CD4-positive, CD25-positive, alpha-beta regulatory T cell (primary cell): Measurements from ENCODE around the gene FRMD4B. TPM values are rescaled to one million over a fixed set of nuclear protein-coding genes. Genes with fewer than 3 reads are reported as not detected.

Experiments used
- ATAC-seq, 2 donors: fragments of 150-1000 bp; cut with Tn5 transposase; one replicate each; pipeline ENCODE4 v1.10.0; 2021; ENCODE audit warnings: low read depth in 2 of 2, moderate number of reproducible peaks in 2 of 2, moderate library complexity in 1 of 2
- DNase-seq, 3 donors: peaks; one replicate each; pipeline versions ENCODE4 v3.0.0 to v3.0.0-alpha.2; 2012 to 2022; ENCODE audit warnings: mixed read lengths in 1 of 3
- H3K27ac ChIP-seq: one replicate; pipeline ENCODE4 v1.7.0; 2013; ENCODE audit warnings: mild to moderate bottlenecking, low read length; ENCODE audit not compliant: insufficient read depth, poor library complexity, severe bottlenecking
- H3K27me3 ChIP-seq: one replicate; pipeline ENCODE4 v1.7.0; 2013; ENCODE audit warnings: low read length; ENCODE audit not compliant: control insufficient read depth, insufficient read depth
- H3K36me3 ChIP-seq: one replicate; pipeline ENCODE4 v1.7.0; 2013; ENCODE audit warnings: mild to moderate bottlenecking, low read length, moderate library complexity; ENCODE audit not compliant: control insufficient read depth, insufficient read depth
- H3K4me1 ChIP-seq: 2 replicates; pipeline ENCODE4 v1.7.0; 2013; ENCODE audit warnings: mild to moderate bottlenecking, low read length; ENCODE audit not compliant: insufficient read depth, control insufficient read depth, poor library complexity, severe bottlenecking
- H3K4me3 ChIP-seq: one replicate; pipeline ENCODE4 v1.7.0; 2013; ENCODE audit warnings: low read depth, mild to moderate bottlenecking, low read length, moderate library complexity
- H3K9me3 ChIP-seq, 2 experiments: 1 replicate in 1 of 2; 2 replicates in 1 of 2; pipeline ENCODE4 v1.7.0; 2013; ENCODE audit warnings: low read length in 2 of 2, mild to moderate bottlenecking in 1 of 2, moderate library complexity in 1 of 2; ENCODE audit not compliant: control insufficient read depth in 2 of 2
- H3K27ac Mint-ChIP-seq, 3 donors: one replicate each; pipeline ENCODE4 v1.8.0; 2020 to 2022; ENCODE audit warnings: mild to moderate bottlenecking in 3 of 3, mixed read lengths in 3 of 3, moderate library complexity in 2 of 3
- H3K27me3 Mint-ChIP-seq: one replicate; pipeline ENCODE4 v1.8.0; 2022; ENCODE audit warnings: mild to moderate bottlenecking, mixed read lengths
- H3K36me3 Mint-ChIP-seq: one replicate; pipeline ENCODE4 v1.8.0; 2020; ENCODE audit warnings: mixed read lengths
- H3K4me1 Mint-ChIP-seq, 4 donors: one replicate each; pipeline ENCODE4 v1.8.0; 2020 to 2022; ENCODE audit warnings: mixed read lengths in 4 of 4, mild to moderate bottlenecking in 1 of 4
- H3K4me3 Mint-ChIP-seq, 4 donors: one replicate each; pipeline ENCODE4 v1.8.0; 2020 to 2022; ENCODE audit warnings: mild to moderate bottlenecking in 4 of 4, mixed read lengths in 4 of 4, moderate library complexity in 3 of 4
- H3K9me3 Mint-ChIP-seq, 7 donors: one replicate each; pipeline ENCODE4 v1.8.0; 2020 to 2022; ENCODE audit warnings: mixed read lengths in 7 of 7, mild to moderate bottlenecking in 3 of 7, moderate library complexity in 2 of 7
- polyA plus RNA-seq, 4 donors: library from polyadenylated mRNA; unstranded; fragments of 300-500 nt; fragmentation: Illumina TruSeq; gene quantifications; one replicate each; pipeline ENCODE4 v1.2.3, GENCODE V29; 2021
- total RNA-seq: library from RNA; stranded (reverse); gene quantifications from one replicate; pipeline ENCODE4 v1.2.3, GENCODE V29; 2022

The FRMD4B gene
- total and polyA plus RNA-seq, 5 donors from 2014 or later, result 8.6 to 54.7 (median 9.8) TPM

GRCh38 chr3:69410301-69410700 lies 24.4 kb upstream of the FRMD4B start:
- Histone ChIP-seq H3K4me1 (no peaks in the 10 kb centered on the region), H3K27ac (no peak overlapping the region), H3K4me3 (no peak overlapping the region), H3K9me3 (peaks cover 0 to under 1% of the 10 kb centered on the region in 2 experiments), H3K36me3 (no peaks in the 10 kb centered on the region), H3K27me3 (no peaks in the 10 kb centered on the region)
- DNase-seq (peak; percentile 22 to 72 (median 52)), ATAC-seq (peak; percentile 83)
- H3K27ac Mint-ChIP-seq, result no peak overlapping the region
- H3K27me3 Mint-ChIP-seq, result peaks cover 18% of the 10 kb centered on the region
- H3K4me3 Mint-ChIP-seq, result no peak overlapping the region
- no peaks in the 10 kb centered on the region for H3K36me3 Mint-ChIP-seq
- peaks cover 0 to 7% (median 2%) of the 10 kb centered on the region in 4 donors for H3K4me1 Mint-ChIP-seq
- no peaks in the 10 kb centered on the region for H3K9me3 Mint-ChIP-seq

- Mint-ChIP-seq H3K4me1 (peaks cover 0 to 7% (median 2%) of the 10 kb centered on the region in 4 donors), H3K36me3 (no peaks in the 10 kb centered on the region), H3K9me3 (peaks cover 0 to 2% (median 0%) of the 10 kb centered on the region in 7 donors), H3K4me3 (no peak overlapping the region), H3K27ac (no peak overlapping the region), H3K27me3 (peaks cover 18% of the 10 kb centered on the region)
- Histone ChIP-seq H3K27ac (no peak overlapping the region), H3K4me1 (no peaks in the 10 kb centered on the region), H3K9me3 (peaks cover under 1 to 5% of the 10 kb centered on the region in 2 experiments), H3K36me3 (no peaks in the 10 kb centered on the region), H3K27me3 (no peaks in the 10 kb centered on the region), H3K4me3 (no peak overlapping the region)
- DNase-seq (no peak), ATAC-seq (no peak)
These were observed 23.9 kb upstream of the FRMD4B start for GRCh38 chr3:69409831-69410230.

DNA sequence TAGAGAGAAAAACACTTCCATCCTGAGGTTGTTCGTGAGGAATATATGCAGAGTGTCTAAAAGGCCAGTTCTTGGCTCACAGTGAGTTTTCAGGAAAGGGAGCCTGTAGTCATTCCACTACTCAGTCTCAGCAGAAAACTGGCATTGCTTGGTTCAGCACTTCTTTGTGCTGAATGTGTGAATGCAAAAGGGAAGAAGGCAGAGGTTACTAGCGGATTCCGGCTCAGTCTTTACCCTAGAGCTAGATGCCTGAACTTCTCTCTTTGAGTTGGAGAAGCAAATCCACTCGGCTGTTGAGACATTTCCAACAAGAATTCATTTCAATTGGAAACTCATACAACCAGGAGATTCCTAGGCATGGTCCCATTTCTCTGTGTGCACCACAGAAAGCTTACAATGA lies 23.1 kb upstream of the FRMD4B start:
- no peaks in the 10 kb centered on the region for H3K4me1 ChIP-seq
- Mint-ChIP-seq H3K27me3 (peaks cover 18% of the 10 kb centered on the region), H3K4me3 (no peak overlapping the region), H3K4me1 (peaks cover 0 to 6% (median 2%) of the 10 kb centered on the region in 4 donors), H3K36me3 (no peaks in the 10 kb centered on the region), H3K27ac (no peak overlapping the region), H3K9me3 (peaks cover 0 to 2% (median 0%) of the 10 kb centered on the region in 7 donors)
- H3K4me3 ChIP-seq, result no peak overlapping the region
- DNase-seq (no peak), ATAC-seq (no peak)
- no peaks in the 10 kb centered on the region for H3K27me3 ChIP-seq
- H3K36me3 ChIP-seq, result no peaks in the 10 kb centered on the region
- no peak overlapping the region for H3K27ac ChIP-seq
- H3K9me3 ChIP-seq, result peaks cover 2 to 5% of the 10 kb centered on the region in 2 experiments

DNA sequence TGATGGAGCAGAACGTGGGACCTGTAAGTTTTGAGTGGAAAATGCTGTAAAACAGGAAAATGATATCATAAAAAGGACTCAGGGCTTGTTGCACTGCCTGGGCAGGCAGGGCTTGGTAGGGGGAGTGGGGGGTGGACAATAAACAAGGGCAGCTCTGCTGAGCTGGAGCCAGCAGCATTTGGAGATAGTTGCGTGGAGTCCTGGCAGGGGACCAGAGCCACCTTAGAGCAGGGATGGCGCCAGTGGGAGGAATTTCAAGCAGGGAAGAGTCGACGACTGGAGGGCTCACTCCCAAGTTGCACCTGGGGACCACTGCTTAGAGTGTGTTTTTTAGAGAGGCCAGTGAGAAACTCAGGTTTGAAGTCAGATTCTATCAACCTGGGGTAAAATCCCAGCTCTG lies 22.7 kb upstream of the FRMD4B start:
- Histone ChIP-seq H3K4me3 (no peak overlapping the region), H3K36me3 (no peaks in the 10 kb centered on the region), H3K9me3 (peaks cover 2 to 5% of the 10 kb centered on the region in 2 experiments), H3K4me1 (no peaks in the 10 kb centered on the region), H3K27me3 (no peaks in the 10 kb centered on the region), H3K27ac (no peak overlapping the region)
- peaks cover 0 to 5% (median 2%) of the 10 kb centered on the region in 4 donors for H3K4me1 Mint-ChIP-seq
- DNase-seq, result no peak
- no peak overlapping the region for H3K27ac Mint-ChIP-seq
- no peaks in the 10 kb centered on the region for H3K36me3 Mint-ChIP-seq
- H3K27me3 Mint-ChIP-seq, result peaks cover 18% of the 10 kb centered on the region
- peaks cover 0 to 2% (median 0%) of the 10 kb centered on the region in 7 donors for H3K9me3 Mint-ChIP-seq
- H3K4me3 Mint-ChIP-seq, result no peak overlapping the region
- ATAC-seq, result no peak

GRCh38 chr3:69407908-69408307 lies 22.0 kb upstream of the FRMD4B start:
- DNase-seq (no peak), ATAC-seq (no peak)
- H3K9me3 ChIP-seq, result peaks cover 2 to 5% of the 10 kb centered on the region in 2 experiments
- peaks cover 0 to 2% (median 0%) of the 10 kb centered on the region in 7 donors for H3K9me3 Mint-ChIP-seq
- H3K4me1 Mint-ChIP-seq, result peaks cover 0 to 5% (median 2%) of the 10 kb centered on the region in 4 donors
- H3K4me1 ChIP-seq, result no peaks in the 10 kb centered on the region
- H3K27me3 Mint-ChIP-seq, result peaks cover 16% of the 10 kb centered on the region
- H3K27ac ChIP-seq, result no peak overlapping the region
- no peaks in the 10 kb centered on the region for H3K27me3 ChIP-seq
- no peaks in the 10 kb centered on the region for H3K36me3 ChIP-seq
- H3K4me3 ChIP-seq, result no peak overlapping the region
- H3K27ac Mint-ChIP-seq, result no peak overlapping the region
- no peaks in the 10 kb centered on the region for H3K36me3 Mint-ChIP-seq
- H3K4me3 Mint-ChIP-seq, result no peak overlapping the region

GRCh38 chr3:69406163-69406562 lies 20.3 kb upstream of the FRMD4B start:
- Mint-ChIP-seq H3K4me1 (peaks cover 0 to 5% (median 2%) of the 10 kb centered on the region in 4 donors), H3K27ac (no peak overlapping the region), H3K4me3 (no peak overlapping the region), H3K9me3 (peaks cover 0 to 2% (median 0%) of the 10 kb centered on the region in 7 donors), H3K36me3 (no peaks in the 10 kb centered on the region), H3K27me3 (peaks cover 6% of the 10 kb centered on the region)
- Histone ChIP-seq H3K27me3 (no peaks in the 10 kb centered on the region), H3K27ac (no peak overlapping the region), H3K4me1 (no peaks in the 10 kb centered on the region), H3K36me3 (no peaks in the 10 kb centered on the region), H3K4me3 (no peak overlapping the region), H3K9me3 (peaks cover 2 to 5% of the 10 kb centered on the region in 2 experiments)
- DNase-seq (no peak), ATAC-seq (no peak)

- H3K9me3 ChIP-seq, result peaks cover 2 to 5% of the 10 kb centered on the region in 2 experiments
- Mint-ChIP-seq H3K4me1 (peaks cover 0 to 1% (median under 1%) of the 10 kb centered on the region in 4 donors), H3K36me3 (no peaks in the 10 kb centered on the region), H3K4me3 (no peak overlapping the region), H3K27me3 (peaks cover 2% of the 10 kb centered on the region), H3K9me3 (peaks cover 0 to 2% (median 0%) of the 10 kb centered on the region in 7 donors), H3K27ac (no peak overlapping the region)
- ATAC-seq (no peak), DNase-seq (no peak)
- H3K27me3 ChIP-seq, result no peaks in the 10 kb centered on the region
- no peak overlapping the region for H3K27ac ChIP-seq
- H3K4me3 ChIP-seq, result no peak overlapping the region
- no peaks in the 10 kb centered on the region for H3K36me3 ChIP-seq
- no peaks in the 10 kb centered on the region for H3K4me1 ChIP-seq
These were observed 19.2 kb upstream of the FRMD4B start for GRCh38 chr3:69405067-69405466.

DNA sequence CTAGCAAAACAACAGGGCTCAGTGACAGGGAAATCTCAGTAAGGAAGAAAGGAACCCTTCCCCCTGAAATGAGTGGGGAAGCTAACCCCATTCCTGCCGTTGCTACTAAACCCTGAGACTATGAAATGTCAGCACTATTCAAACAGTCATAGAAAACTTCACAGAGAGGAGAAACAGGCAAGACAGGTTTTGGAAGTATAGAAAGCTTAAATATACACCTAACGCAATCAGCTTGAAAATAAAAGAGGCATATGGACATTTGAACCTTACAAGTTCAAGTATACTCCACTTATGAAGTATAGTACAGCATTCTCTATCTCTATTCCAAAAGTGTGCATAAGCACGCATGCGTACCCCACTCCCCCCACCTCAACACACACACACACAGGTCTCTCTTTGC lies 17.6 kb upstream of the FRMD4B start:
- H3K4me3 Mint-ChIP-seq, result no peak overlapping the region
- no peaks in the 10 kb centered on the region for H3K27me3 ChIP-seq
- ATAC-seq, result no peak

More for the DNA sequence above, 17.6 kb upstream of the FRMD4B start:
- Histone ChIP-seq H3K36me3 (no peaks in the 10 kb centered on the region), H3K9me3 (peaks cover 2 to 5% of the 10 kb centered on the region in 2 experiments), H3K4me3 (no peak overlapping the region), H3K4me1 (no peaks in the 10 kb centered on the region), H3K27ac (no peak overlapping the region)
- H3K4me1 Mint-ChIP-seq, result no peaks in the 10 kb centered on the region
- H3K27me3 Mint-ChIP-seq, result peaks cover 14% of the 10 kb centered on the region
- DNase-seq, result no peak
- peak overlapping the region in 1 of 3 donors; percentile 23 for H3K27ac Mint-ChIP-seq
- H3K9me3 Mint-ChIP-seq, result peaks cover 0 to 2% (median 0%) of the 10 kb centered on the region in 7 donors
- no peaks in the 10 kb centered on the region for H3K36me3 Mint-ChIP-seq
